Fibroblast of lung (primary cell): ENCODE results near the gene SYDE1. TPM values are rescaled to one million over a fixed set of nuclear protein-coding genes. Genes with fewer than 3 reads are reported as not detected.
"Not testable (repeated sequence)": the region's sequence is repeated elsewhere in the genome, so short reads cannot be mapped to it uniquely, and the experiment has no call there.

Source experiments
- DNase-seq, 2 donors: peaks; one replicate each; pipeline versions ENCODE4 v3.0.0 to v3.0.0-alpha.2; 2010; ENCODE audit warnings: low read depth in 2 of 2
- H2AFZ ChIP-seq: 2 replicates; pipeline ENCODE4 v1.5.1; 2012; ENCODE audit warnings: low read length, control low read depth, inconsistent platforms
- H3K27ac ChIP-seq: 2 replicates; pipeline ENCODE4 v1.5.1; 2011; ENCODE audit warnings: low read length, control low read depth; ENCODE audit not compliant: insufficient read depth
- H3K27me3 ChIP-seq: 2 replicates; pipeline ENCODE4 v1.5.1; 2011; ENCODE audit warnings: mild to moderate bottlenecking, low read length; ENCODE audit not compliant: control insufficient read depth, insufficient read depth
- H3K36me3 ChIP-seq: 2 replicates; pipeline ENCODE4 v1.5.1; 2011; ENCODE audit warnings: low read length; ENCODE audit not compliant: control insufficient read depth, insufficient read depth
- H3K4me1 ChIP-seq: 2 replicates; pipeline ENCODE4 v1.5.1; 2011; ENCODE audit warnings: low read length; ENCODE audit not compliant: control insufficient read depth, insufficient read depth; ENCODE audit errors: extremely low read depth
- H3K4me2 ChIP-seq: 2 replicates; pipeline ENCODE4 v1.5.1; 2011; ENCODE audit warnings: low read length, control low read depth; ENCODE audit not compliant: insufficient read depth; ENCODE audit errors: extremely low read depth
- H3K4me3 ChIP-seq, 4 experiments: fragments of 200-600 bp in 1 of 4; sonication (generic) in 1 of 4; replicated peaks in 1 of 4; 2 replicates each; pipeline ENCODE4 v1.5.1; 2011 to 2016; ENCODE audit warnings: low read length in 4 of 4, low read depth in 3 of 4, mild to moderate bottlenecking in 3 of 4, control low read depth in 2 of 4, inconsistent platforms in 1 of 4, mixed read lengths in 1 of 4; ENCODE audit not compliant: insufficient read depth in 1 of 4; ENCODE audit errors: control extremely low read depth in 1 of 4
- H3K79me2 ChIP-seq: 2 replicates; pipeline ENCODE4 v1.5.1; 2012; ENCODE audit warnings: mild to moderate bottlenecking, low read length, inconsistent platforms; ENCODE audit not compliant: control insufficient read depth, insufficient read depth
- H3K9ac ChIP-seq: 2 replicates; pipeline ENCODE4 v1.5.1; 2011; ENCODE audit warnings: mild to moderate bottlenecking, low read length, control low read depth; ENCODE audit not compliant: insufficient read depth
- H3K9me3 ChIP-seq: 2 replicates; pipeline ENCODE4 v1.5.1; 2012; ENCODE audit warnings: low read depth, low read length; ENCODE audit not compliant: control insufficient read depth, insufficient read depth
- H4K20me1 ChIP-seq: 2 replicates; pipeline ENCODE4 v1.5.1; 2011; ENCODE audit warnings: low read length; ENCODE audit not compliant: control insufficient read depth, insufficient read depth; ENCODE audit errors: extremely low read depth
- CTCF ChIP-seq, 2 donors: IDR thresholded peaks in 1 of 2; conservative IDR thresholded peaks in 1 of 2; 1 replicate in 1 of 2; 2 replicates in 1 of 2; pipeline ENCODE4 v1.5.1; 2011 to 2012; ENCODE audit warnings: low read length in 2 of 2, control low read depth in 1 of 2, inconsistent platforms in 1 of 2, low read depth in 1 of 2, mild to moderate bottlenecking in 1 of 2
- EZH2 ChIP-seq: IDR thresholded peaks from 2 replicates; pipeline ENCODE4 v1.5.1; 2012; ENCODE audit warnings: low read length, control low read depth, mild to moderate bottlenecking; ENCODE audit errors: missing control alignments
- polyA plus RNA-seq, 2 donors: library from polyadenylated mRNA; depleted of rRNA in 1 of 2; stranded (reverse) in 1 of 2; unstranded in 1 of 2; fragments of >200 nt; gene quantifications; 2 replicates each; pipeline ENCODE4 v1.2.1, GENCODE V29; 2011 to 2012; ENCODE audit warnings: missing spikeins in 1 of 2
- total RNA-seq: library from RNA; depleted of rRNA; stranded (reverse); fragments of >200 nt; gene quantifications from 2 replicates; pipeline ENCODE4 v1.2.1, GENCODE V29; 2014

SYDE1 gene
- total and polyA plus RNA-seq, 2 donors (not counting 1 experiment from before 2014, with no cell fraction given) = 21.0 to 28.6 TPM

- Histone ChIP-seq H3K9ac (no peak overlapping the region), H3K4me1 (no peaks in the 10 kb centered on the region), H4K20me1 (no peaks in the 10 kb centered on the region), H3K9me3 (no peaks in the 10 kb centered on the region), H3K27me3 (no peaks in the 10 kb centered on the region), H2AFZ (no peak overlapping the region), H3K79me2 (no peaks in the 10 kb centered on the region), H3K4me3 (no peak overlapping the region), H3K36me3 (no peaks in the 10 kb centered on the region), H3K4me2 (no peak overlapping the region), H3K27ac (no peak overlapping the region)
- TF ChIP-seq EZH2 (no peak), CTCF (conservative IDR thresholded peaks at IDR 0.05 in 1 of 2, IDR thresholded peaks at IDR 0.05 in 1 of 2; ENCODE audit: low read depth in 1 of 2, low read length in 2 of 2) (no peak)
- DNase-seq = no peak
Measured at GRCh38 chr19:15072930-15073647, 34.1 kb upstream of the SYDE1 start.

GRCh38 chr19:15074371-15074770 is 32.8 kb upstream of the SYDE1 start:
- H3K9ac ChIP-seq = no peak overlapping the region
- DNase-seq = no peak
- H3K9me3 ChIP-seq = no peaks in the 10 kb centered on the region
- no peaks in the 10 kb centered on the region for H4K20me1 ChIP-seq
- no peak overlapping the region for H2AFZ ChIP-seq
- H3K79me2 ChIP-seq = no peaks in the 10 kb centered on the region
- no peaks in the 10 kb centered on the region for H3K27me3 ChIP-seq
- no peak overlapping the region for H3K27ac ChIP-seq
- H3K36me3 ChIP-seq = no peaks in the 10 kb centered on the region
- no peak overlapping the region for H3K4me2 ChIP-seq
- H3K4me1 ChIP-seq = no peaks in the 10 kb centered on the region
- H3K4me3 ChIP-seq = no peak overlapping the region
- no peak for TF ChIP-seq CTCF (conservative IDR thresholded peaks at IDR 0.05 in 1 of 2, IDR thresholded peaks at IDR 0.05 in 1 of 2; ENCODE audit: low read depth in 1 of 2, low read length in 2 of 2)
- TF ChIP-seq EZH2 = no peak

- no peak overlapping the region for H3K4me2 ChIP-seq
Measured at GRCh38 chr19:15075806-15076205, 31.4 kb upstream of the SYDE1 start.

GRCh38 chr19:15080002-15080401 is 27.2 kb upstream of the SYDE1 start:
- not testable (repeated sequence) for H3K27me3 ChIP-seq, H3K79me2 ChIP-seq, H3K36me3 ChIP-seq, H3K4me1 ChIP-seq, DNase-seq, H3K9me3 ChIP-seq, H3K9ac ChIP-seq, H4K20me1 ChIP-seq, H3K4me3 ChIP-seq, H3K27ac ChIP-seq, H3K4me2 ChIP-seq, H2AFZ ChIP-seq

More at GRCh38 chr19:15075806-15076205, 31.4 kb upstream of the SYDE1 start:
- H3K4me3 ChIP-seq = no peak overlapping the region
- H4K20me1 ChIP-seq = no peaks in the 10 kb centered on the region
- H3K9me3 ChIP-seq = no peaks in the 10 kb centered on the region
- no peaks in the 10 kb centered on the region for H3K36me3 ChIP-seq
- TF ChIP-seq CTCF (conservative IDR thresholded peaks at IDR 0.05 in 1 of 2, IDR thresholded peaks at IDR 0.05 in 1 of 2; ENCODE audit: low read depth in 1 of 2, low read length in 2 of 2) (no peak), EZH2 (no peak)
- no peaks in the 10 kb centered on the region for H3K4me1 ChIP-seq
- no peak overlapping the region for H3K9ac ChIP-seq
- no peak overlapping the region for H2AFZ ChIP-seq
- no peak overlapping the region for H3K27ac ChIP-seq
- no peaks in the 10 kb centered on the region for H3K27me3 ChIP-seq
- H3K79me2 ChIP-seq = no peaks in the 10 kb centered on the region
- DNase-seq = no peak
